PFSK-1 (cell line): ENCODE measurements around the gene LIAS. TPM values are rescaled to one million over a fixed set of nuclear protein-coding genes. Genes with fewer than 3 reads are reported as not detected.

Experiments used
- FOXP2 ChIP-seq: optimal IDR thresholded peaks from 2 replicates; pipeline ENCODE3; 2011; ENCODE audit warnings: borderline replicate concordance, control low read depth, inconsistent platforms; ENCODE audit not compliant: insufficient read depth; ENCODE audit errors: extremely low read length, extremely low read depth
- POLR2AphosphoS5 ChIP-seq: IDR thresholded peaks from 2 replicates; pipeline ENCODE4 v1.6.1; 2012; ENCODE audit warnings: low read depth, mild to moderate bottlenecking, control low read depth, low read length, moderate library complexity
- REST ChIP-seq, 2 experiments: IDR thresholded peaks; 2 replicates each; pipeline versions ENCODE4 v1.6.1 to v1.8.0; 2011 to 2012; ENCODE audit warnings: low read depth in 2 of 2, low read length in 2 of 2, control low read depth in 1 of 2, inconsistent platforms in 1 of 2, mild to moderate bottlenecking in 1 of 2, moderate library complexity in 1 of 2; ENCODE audit not compliant: insufficient read depth in 1 of 2
- SIN3A ChIP-seq: IDR thresholded peaks from 2 replicates; pipeline ENCODE4 v1.6.1; 2012; ENCODE audit warnings: mild to moderate bottlenecking, low read length, moderate library complexity, borderline replicate concordance; ENCODE audit not compliant: insufficient read depth
- TAF1 ChIP-seq: IDR thresholded peaks from 2 replicates; pipeline ENCODE4 v1.6.1; 2012; ENCODE audit warnings: low read length, control low read depth, borderline replicate concordance; ENCODE audit not compliant: insufficient read depth
- polyA plus RNA-seq: library from polyadenylated mRNA; unstranded; fragments of >200 nt; gene quantifications from one replicate; pipeline ENCODE4 v1.2.1, GENCODE V29; 2012; ENCODE audit warnings: low read depth, missing spikeins; ENCODE audit not compliant: insufficient read length

Gene LIAS
- 13.2 TPM for polyA plus RNA-seq

GRCh38 chr4:39458505-39459300, at the start of gene LIAS, which contains the start of gene RPL9:
LIAS (plus strand) TSS chr4:39459056; CDS start chr4:39459118, 62 bp downstream.
RPL9 (minus strand) TSS chr4:39458922; CDS start chr4:39458439, 483 bp downstream.
- TF ChIP-seq POLR2AphosphoS5 (peak; percentile 98), REST (IDR thresholded peaks at IDR 0.05; ENCODE audit: insufficient read depth in 1 of 2, low read depth in 2 of 2, low read length in 2 of 2) (peak in 1 of 2 experiments; percentile 6; a peak in 2 of 4 replicates), SIN3A (0 out of 2 replicates have a peak, but pooled peaks have one; percentile 39), FOXP2 (peak; percentile 44), TAF1 (peak; percentile 99)

GRCh38 chr4:39410415-39410814, 48.4 kb upstream of the LIAS start:
- TF ChIP-seq SIN3A = no peak
- TF ChIP-seq REST (IDR thresholded peaks at IDR 0.05; ENCODE audit: insufficient read depth in 1 of 2, low read depth in 2 of 2, low read length in 2 of 2) = no peak
- TF ChIP-seq POLR2AphosphoS5 = no peak
- TF ChIP-seq TAF1 = no peak
- TF ChIP-seq FOXP2 = no peak

GRCh38 chr4:39415678-39416283, 43.1 kb upstream of the LIAS start:
- TF ChIP-seq TAF1 = no peak
- TF ChIP-seq REST (IDR thresholded peaks at IDR 0.05; ENCODE audit: insufficient read depth in 1 of 2, low read depth in 2 of 2, low read length in 2 of 2) = no peak
- no peak for TF ChIP-seq FOXP2
- TF ChIP-seq SIN3A = no peak
- no peak for TF ChIP-seq POLR2AphosphoS5

GRCh38 chr4:39422247-39422646, 36.6 kb upstream of the LIAS start:
- TF ChIP-seq REST (IDR thresholded peaks at IDR 0.05; ENCODE audit: insufficient read depth in 1 of 2, low read depth in 2 of 2, low read length in 2 of 2) (no peak), FOXP2 (no peak), POLR2AphosphoS5 (no peak), TAF1 (no peak), SIN3A (no peak)
